Neural cell (in vitro differentiated cells): ENCODE results near the gene SGIP1.

Experiments
- EP300 ChIP-seq: fragments of 450-650 bp; conservative IDR thresholded peaks from 2 replicates; pipeline ENCODE4 v1.6.1; 2014; ENCODE audit warnings: antibody characterized with exemption, mild to moderate bottlenecking, moderate library complexity; ENCODE audit not compliant: poor library complexity, severe bottlenecking
- EZH2 ChIP-seq: fragments of 200-600, 300-800 bp; shearing (Covaris generic), sonication (generic); IDR thresholded peaks from 2 replicates; pipeline ENCODE4 v1.6.1; 2014; ENCODE audit warnings: antibody characterized with exemption, low read length, borderline replicate concordance, mild to moderate bottlenecking; ENCODE audit not compliant: insufficient read depth, poor library complexity, severe bottlenecking
- POLR2AphosphoS5 ChIP-seq: IDR thresholded peaks from 2 replicates; pipeline ENCODE4 v1.6.1; 2012
- RAD21 ChIP-seq: fragments of 450-650 bp; conservative IDR thresholded peaks from 2 replicates; pipeline ENCODE4 v1.6.1; 2014; ENCODE audit warnings: antibody characterized with exemption, mild to moderate bottlenecking, moderate library complexity
- TAF1 ChIP-seq: IDR thresholded peaks from 2 replicates; pipeline ENCODE4 v1.6.1; 2012; ENCODE audit warnings: low read depth
- TF ChIP-seq, protein P1 (sequence below): fragments of 450-650 bp; IDR thresholded peaks from 2 replicates; pipeline ENCODE4 v1.5.1; 2014; ENCODE audit warnings: antibody characterized with exemption, mild to moderate bottlenecking, moderate library complexity; ENCODE audit not compliant: poor library complexity, severe bottlenecking
- TF ChIP-seq, protein P2 (sequence below): IDR thresholded peaks from 2 replicates; pipeline ENCODE4 v1.6.1; 2012; ENCODE audit warnings: borderline replicate concordance

- TF ChIP-seq, protein P1, sequence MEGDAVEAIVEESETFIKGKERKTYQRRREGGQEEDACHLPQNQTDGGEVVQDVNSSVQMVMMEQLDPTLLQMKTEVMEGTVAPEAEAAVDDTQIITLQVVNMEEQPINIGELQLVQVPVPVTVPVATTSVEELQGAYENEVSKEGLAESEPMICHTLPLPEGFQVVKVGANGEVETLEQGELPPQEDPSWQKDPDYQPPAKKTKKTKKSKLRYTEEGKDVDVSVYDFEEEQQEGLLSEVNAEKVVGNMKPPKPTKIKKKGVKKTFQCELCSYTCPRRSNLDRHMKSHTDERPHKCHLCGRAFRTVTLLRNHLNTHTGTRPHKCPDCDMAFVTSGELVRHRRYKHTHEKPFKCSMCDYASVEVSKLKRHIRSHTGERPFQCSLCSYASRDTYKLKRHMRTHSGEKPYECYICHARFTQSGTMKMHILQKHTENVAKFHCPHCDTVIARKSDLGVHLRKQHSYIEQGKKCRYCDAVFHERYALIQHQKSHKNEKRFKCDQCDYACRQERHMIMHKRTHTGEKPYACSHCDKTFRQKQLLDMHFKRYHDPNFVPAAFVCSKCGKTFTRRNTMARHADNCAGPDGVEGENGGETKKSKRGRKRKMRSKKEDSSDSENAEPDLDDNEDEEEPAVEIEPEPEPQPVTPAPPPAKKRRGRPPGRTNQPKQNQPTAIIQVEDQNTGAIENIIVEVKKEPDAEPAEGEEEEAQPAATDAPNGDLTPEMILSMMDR = no peak
- no peak for TF ChIP-seq POLR2AphosphoS5
- no peak for TF ChIP-seq EZH2
- TF ChIP-seq, protein P2, sequence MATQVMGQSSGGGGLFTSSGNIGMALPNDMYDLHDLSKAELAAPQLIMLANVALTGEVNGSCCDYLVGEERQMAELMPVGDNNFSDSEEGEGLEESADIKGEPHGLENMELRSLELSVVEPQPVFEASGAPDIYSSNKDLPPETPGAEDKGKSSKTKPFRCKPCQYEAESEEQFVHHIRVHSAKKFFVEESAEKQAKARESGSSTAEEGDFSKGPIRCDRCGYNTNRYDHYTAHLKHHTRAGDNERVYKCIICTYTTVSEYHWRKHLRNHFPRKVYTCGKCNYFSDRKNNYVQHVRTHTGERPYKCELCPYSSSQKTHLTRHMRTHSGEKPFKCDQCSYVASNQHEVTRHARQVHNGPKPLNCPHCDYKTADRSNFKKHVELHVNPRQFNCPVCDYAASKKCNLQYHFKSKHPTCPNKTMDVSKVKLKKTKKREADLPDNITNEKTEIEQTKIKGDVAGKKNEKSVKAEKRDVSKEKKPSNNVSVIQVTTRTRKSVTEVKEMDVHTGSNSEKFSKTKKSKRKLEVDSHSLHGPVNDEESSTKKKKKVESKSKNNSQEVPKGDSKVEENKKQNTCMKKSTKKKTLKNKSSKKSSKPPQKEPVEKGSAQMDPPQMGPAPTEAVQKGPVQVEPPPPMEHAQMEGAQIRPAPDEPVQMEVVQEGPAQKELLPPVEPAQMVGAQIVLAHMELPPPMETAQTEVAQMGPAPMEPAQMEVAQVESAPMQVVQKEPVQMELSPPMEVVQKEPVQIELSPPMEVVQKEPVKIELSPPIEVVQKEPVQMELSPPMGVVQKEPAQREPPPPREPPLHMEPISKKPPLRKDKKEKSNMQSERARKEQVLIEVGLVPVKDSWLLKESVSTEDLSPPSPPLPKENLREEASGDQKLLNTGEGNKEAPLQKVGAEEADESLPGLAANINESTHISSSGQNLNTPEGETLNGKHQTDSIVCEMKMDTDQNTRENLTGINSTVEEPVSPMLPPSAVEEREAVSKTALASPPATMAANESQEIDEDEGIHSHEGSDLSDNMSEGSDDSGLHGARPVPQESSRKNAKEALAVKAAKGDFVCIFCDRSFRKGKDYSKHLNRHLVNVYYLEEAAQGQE = no peak
- no peak for TF ChIP-seq EP300
- TF ChIP-seq TAF1 = no peak
- no peak for TF ChIP-seq RAD21
These were observed 243.9 kb downstream of the SGIP1 start for GRCh38 chr1:66777831-66778230.
